Suppressor macrophage treated with lipopolysaccharide for 1 hour (primary cell): ENCODE measurements around the gene ALKBH4.
"Not testable (repeated sequence)": the region's sequence is repeated elsewhere in the genome, so short reads cannot be mapped to it uniquely, and the experiment has no call there.

ENCODE experiments used
- DNase-seq, 3 donors: peaks; one replicate each; pipeline ENCODE4 v3.0.0-alpha.2; 2020 to 2022

ALKBH4 gene

GRCh38 chr7:102426268-102427018 is 38.2 kb downstream of the ALKBH4 start:
- peak; percentile 96 to 98 (median 97) for DNase-seq

- DNase-seq = peak; percentile 98 to 100 (median 99)
Observed at GRCh38 chr7:102425639-102426267, 38.9 kb downstream of the ALKBH4 start.

GRCh38 chr7:102424787-102425218 is 39.9 kb downstream of the ALKBH4 start:
- peak; percentile 81 to 96 (median 89) for DNase-seq

- DNase-seq = no peak
Observed at GRCh38 chr7:102424129-102424551, 40.5 kb downstream of the ALKBH4 start.

GRCh38 chr7:102421706-102422240 is 42.9 kb downstream of the ALKBH4 start:
- no peak for DNase-seq

- DNase-seq = no peak
Observed at GRCh38 chr7:102418592-102418991, 46.1 kb downstream of the ALKBH4 start.

GRCh38 chr7:102417105-102417504 is 47.6 kb downstream of the ALKBH4 start:
- DNase-seq = no peak

GRCh38 chr7:102416406-102416805 is 48.3 kb downstream of the ALKBH4 start:
- no peak for DNase-seq

- no peak for DNase-seq
Observed at GRCh38 chr7:102415685-102416225, 48.9 kb downstream of the ALKBH4 start.

- no peak for DNase-seq
Observed at GRCh38 chr7:102413611-102414010, 51.1 kb downstream of the ALKBH4 start.

- no peak for DNase-seq
Observed at GRCh38 chr7:102413091-102413490, 51.6 kb downstream of the ALKBH4 start.

GRCh38 chr7:102412548-102412947 is 52.1 kb downstream of the ALKBH4 start:
- DNase-seq = peak; percentile 70 to 79 (median 72)

- no peak for DNase-seq
Observed at GRCh38 chr7:102410918-102411317, 53.7 kb downstream of the ALKBH4 start.

GRCh38 chr7:102410123-102410522 is 54.5 kb downstream of the ALKBH4 start:
- no peak for DNase-seq

GRCh38 chr7:102409340-102409739 is 55.3 kb downstream of the ALKBH4 start:
- no peak for DNase-seq

GRCh38 chr7:102408530-102408929 is 56.1 kb downstream of the ALKBH4 start:
- DNase-seq = not testable (repeated sequence)

- no peak for DNase-seq
Observed at GRCh38 chr7:102407910-102408309, 56.8 kb downstream of the ALKBH4 start.
